Measurements from ENCODE around the gene KAT8.

KAT8 gene

GRCh38 chr16:31108035-31108793, 9.2 kb upstream of the KAT8 start, which contains the start of gene BCKDK:
TSS of gene BCKDK (plus strand) at chr16:31108386. CDS start at chr16:31109224, 838 bp downstream.
- Histone ChIP-seq H3K9me2 (replicated peaks; ENCODE audit: insufficient read depth, low read length) (no peaks in the 10 kb centered on the region), H4K20me1 (ENCODE audit: insufficient read depth, low read length) (no peaks in the 10 kb centered on the region), H2AFZ (ENCODE audit: low read length) (peak within 1 kb of the TSS; percentile 84), H3K9ac (ENCODE audit: low read length) (peak within 1 kb of the TSS; percentile 97), H3K79me2 (ENCODE audit: low read length) (peaks cover 19% of the 10 kb centered on the region), H3K4me3 (ENCODE audit: low read length) (peak within 1 kb of the TSS; percentile 98), H3K36me3 (replicated peaks; ENCODE audit: insufficient read depth, low read length) (no peaks in the 10 kb centered on the region), H3F3A (ENCODE audit: insufficient read depth, low read length) (peaks cover 17% of the 10 kb centered on the region), H3K9me3 (replicated peaks; ENCODE audit: insufficient read depth, low read length) (no peaks in the 10 kb centered on the region), H3K27me3 (replicated peaks; ENCODE audit: insufficient read depth, low read length) (no peaks in the 10 kb centered on the region), H3K27ac (ENCODE audit: low read length) (peak within 1 kb of the TSS; percentile 76), H3K4me1 (ENCODE audit: low read length) (0 out of 2 replicates have a peak, but pooled peaks cover 11% of the 10 kb centered on the region), H3K4me2 (ENCODE audit: low read depth, low read length) (peak within 1 kb of the TSS; percentile 97)
- TF ChIP-seq EZH2 (optimal IDR thresholded peaks at IDR 0.05; ENCODE audit: low read depth, low read length) (no peak), EZH2phosphoT487 (IDR thresholded peaks at IDR 0.05; ENCODE audit: low read length) (no peak), CTCF (IDR thresholded peaks at IDR 0.05; ENCODE audit: low read length) (no peak)
- peak; percentile 80 for DNase-seq

GRCh38 chr16:31108794-31109558, 8.5 kb upstream of the KAT8 start:
- H3K9ac ChIP-seq (ENCODE audit: low read length): peak overlapping the region; percentile 97
- TF ChIP-seq EZH2phosphoT487 (IDR thresholded peaks at IDR 0.05; ENCODE audit: low read length): no peak
- TF ChIP-seq CTCF (IDR thresholded peaks at IDR 0.05; ENCODE audit: low read length): no peak
- no peak for TF ChIP-seq EZH2 (optimal IDR thresholded peaks at IDR 0.05; ENCODE audit: low read depth, low read length)
- peaks cover 19% of the 10 kb centered on the region for H3K79me2 ChIP-seq (ENCODE audit: low read length)
- H2AFZ ChIP-seq (ENCODE audit: low read length): peak overlapping the region; percentile 84
- H3K27me3 ChIP-seq (replicated peaks; ENCODE audit: insufficient read depth, low read length): no peaks in the 10 kb centered on the region
- H3K4me2 ChIP-seq (ENCODE audit: low read depth, low read length): peak overlapping the region; percentile 97
- H3K4me3 ChIP-seq (ENCODE audit: low read length): peak overlapping the region; percentile 98
- H3K36me3 ChIP-seq (replicated peaks; ENCODE audit: insufficient read depth, low read length): no peaks in the 10 kb centered on the region
- H3K4me1 ChIP-seq (ENCODE audit: low read length): 0 out of 2 replicates have a peak, but pooled peaks cover 11% of the 10 kb centered on the region
- H4K20me1 ChIP-seq (ENCODE audit: insufficient read depth, low read length): no peaks in the 10 kb centered on the region
- H3K27ac ChIP-seq (ENCODE audit: low read length): no peak overlapping the region
- no peaks in the 10 kb centered on the region for H3K9me3 ChIP-seq (replicated peaks; ENCODE audit: insufficient read depth, low read length)
- H3K9me2 ChIP-seq (replicated peaks; ENCODE audit: insufficient read depth, low read length): no peaks in the 10 kb centered on the region
- DNase-seq: no peak
- peaks cover 17% of the 10 kb centered on the region for H3F3A ChIP-seq (ENCODE audit: insufficient read depth, low read length)

- no peak overlapping the region for H3K4me2 ChIP-seq (ENCODE audit: low read depth, low read length)
- no peak overlapping the region for H3K9ac ChIP-seq (ENCODE audit: low read length)
- H2AFZ ChIP-seq (ENCODE audit: low read length): no peak overlapping the region
- TF ChIP-seq EZH2 (optimal IDR thresholded peaks at IDR 0.05; ENCODE audit: low read depth, low read length): no peak
- no peak for TF ChIP-seq CTCF (IDR thresholded peaks at IDR 0.05; ENCODE audit: low read length)
- TF ChIP-seq EZH2phosphoT487 (IDR thresholded peaks at IDR 0.05; ENCODE audit: low read length): no peak
- no peaks in the 10 kb centered on the region for H3K27me3 ChIP-seq (replicated peaks; ENCODE audit: insufficient read depth, low read length)
- H3K9me3 ChIP-seq (replicated peaks; ENCODE audit: insufficient read depth, low read length): no peaks in the 10 kb centered on the region
- DNase-seq: no peak
- 0 out of 2 replicates have a peak, but pooled peaks cover 11% of the 10 kb centered on the region for H3K4me1 ChIP-seq (ENCODE audit: low read length)
- H4K20me1 ChIP-seq (ENCODE audit: insufficient read depth, low read length): no peaks in the 10 kb centered on the region
- H3K36me3 ChIP-seq (replicated peaks; ENCODE audit: insufficient read depth, low read length): no peaks in the 10 kb centered on the region
- H3K4me3 ChIP-seq (ENCODE audit: low read length): no peak overlapping the region
- H3F3A ChIP-seq (ENCODE audit: insufficient read depth, low read length): peaks cover 17% of the 10 kb centered on the region
- H3K79me2 ChIP-seq (ENCODE audit: low read length): peaks cover 19% of the 10 kb centered on the region
- H3K27ac ChIP-seq (ENCODE audit: low read length): no peak overlapping the region
- H3K9me2 ChIP-seq (replicated peaks; ENCODE audit: insufficient read depth, low read length): no peaks in the 10 kb centered on the region
Measured at GRCh38 chr16:31109622-31110021, 7.8 kb upstream of the KAT8 start.
